HG03378 (cell line): ENCODE results near the gene RBM17.
A peak's percentile ranks its signal among the peaks of the same experiment; 100 is the strongest.
"Not testable (repeated sequence)": the region's sequence is repeated elsewhere in the genome, so short reads cannot be mapped to it uniquely, and the experiment has no call there.

ENCODE experiments used
- ATAC-seq: cut with Tn5 transposase; IDR thresholded peaks from one replicate; pipeline ENCODE4 v1.9.1; 2021; ENCODE audit warnings: mild to moderate bottlenecking, moderate library complexity; ENCODE audit not compliant: unreplicated experiment

RBM17 gene

GRCh38 chr10:6134099-6134823 lies 45.4 kb downstream of the RBM17 start:
- ATAC-seq = no peak

GRCh38 chr10:6135039-6135438 lies 46.2 kb downstream of the RBM17 start:
- no peak for ATAC-seq

GRCh38 chr10:6135589-6136168 lies 46.8 kb downstream of the RBM17 start:
- ATAC-seq = no peak

GRCh38 chr10:6136215-6137201 lies 47.7 kb downstream of the RBM17 start:
- peak; percentile 59 for ATAC-seq

GRCh38 chr10:6138456-6138855 lies 49.6 kb downstream of the RBM17 start:
- no peak for ATAC-seq

- no peak for ATAC-seq
Measured at GRCh38 chr10:6139470-6139869, 50.6 kb downstream of the RBM17 start.

- no peak for ATAC-seq
Measured at GRCh38 chr10:6140141-6140841, 51.5 kb downstream of the RBM17 start.

DNA sequence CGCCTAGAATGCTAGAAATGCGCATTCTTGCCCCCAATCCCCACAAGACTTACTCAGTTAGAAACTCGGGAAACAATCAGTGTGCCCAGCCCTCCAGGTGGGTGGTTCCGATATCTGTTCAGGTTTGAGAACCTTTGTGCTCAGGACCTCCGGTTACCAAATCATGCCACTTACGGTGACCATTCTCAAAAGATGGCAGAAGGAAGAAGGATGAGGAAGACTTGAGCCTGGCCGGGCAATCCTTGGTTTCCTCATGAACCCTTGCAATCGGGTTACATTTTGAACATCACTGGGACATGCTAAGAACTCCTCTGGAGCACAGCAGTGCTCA lies 52.1 kb downstream of the RBM17 start:
- peak; percentile 4 for ATAC-seq

DNA sequence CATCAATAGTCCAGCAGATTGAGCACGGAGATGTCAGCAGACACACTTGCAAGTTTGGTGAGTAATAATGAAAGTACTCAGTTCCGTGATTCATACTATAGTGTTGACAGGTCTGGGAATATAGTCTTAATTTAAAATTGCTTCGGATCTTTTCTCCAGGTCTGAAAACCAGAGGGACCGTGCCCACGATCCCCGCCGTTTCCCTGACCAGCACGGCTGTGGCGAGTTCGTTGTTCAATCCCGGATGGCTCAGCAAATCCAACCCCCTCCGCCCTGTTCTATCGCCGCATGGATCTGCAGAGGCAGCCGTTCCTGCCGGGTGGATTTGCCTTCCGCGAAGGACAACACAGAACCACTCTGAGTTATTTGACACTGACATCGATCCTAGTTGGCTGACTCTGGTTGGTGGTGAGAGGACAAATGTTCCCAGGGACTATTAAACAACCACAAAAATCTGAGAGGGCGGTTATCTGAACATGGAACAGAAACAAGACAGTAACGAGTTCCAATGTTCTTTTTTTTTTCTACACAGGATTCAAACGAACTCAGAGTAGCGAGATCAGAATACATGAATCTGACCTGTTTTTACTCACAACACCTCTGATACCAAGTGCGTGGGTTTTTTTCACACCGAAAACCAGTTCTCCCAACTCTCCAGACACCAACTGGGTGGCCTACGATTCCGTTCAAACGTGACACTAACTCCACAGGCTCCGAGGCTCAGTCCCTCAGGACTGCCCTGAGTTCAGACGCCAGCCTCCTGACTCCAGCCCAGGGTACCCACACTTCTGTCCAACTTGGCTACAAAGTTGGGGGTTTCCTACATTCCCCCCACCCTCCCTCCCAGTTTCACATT lies 52.7 kb downstream of the RBM17 start:
- ATAC-seq = peak; percentile 70

DNA sequence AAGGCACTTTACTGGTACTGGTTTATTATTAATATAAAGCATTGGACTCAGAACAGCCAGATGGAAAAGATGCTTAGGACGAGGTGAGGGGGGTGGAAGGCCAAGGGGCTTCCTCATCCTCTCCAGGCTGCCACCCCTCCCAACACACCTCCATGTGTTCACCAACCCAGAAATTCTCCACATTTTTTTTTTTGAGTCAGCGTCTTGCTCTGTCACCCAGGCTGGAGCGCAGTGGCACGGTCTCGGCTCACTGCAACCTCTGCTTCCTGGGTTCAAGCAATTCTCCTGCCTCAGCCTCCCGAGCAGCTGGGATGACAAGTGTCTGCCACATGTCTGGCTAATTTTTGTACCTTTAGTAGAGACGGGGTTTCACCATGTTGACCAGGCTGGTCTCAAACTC lies 53.4 kb downstream of the RBM17 start:
- not testable (repeated sequence) for ATAC-seq

DNA sequence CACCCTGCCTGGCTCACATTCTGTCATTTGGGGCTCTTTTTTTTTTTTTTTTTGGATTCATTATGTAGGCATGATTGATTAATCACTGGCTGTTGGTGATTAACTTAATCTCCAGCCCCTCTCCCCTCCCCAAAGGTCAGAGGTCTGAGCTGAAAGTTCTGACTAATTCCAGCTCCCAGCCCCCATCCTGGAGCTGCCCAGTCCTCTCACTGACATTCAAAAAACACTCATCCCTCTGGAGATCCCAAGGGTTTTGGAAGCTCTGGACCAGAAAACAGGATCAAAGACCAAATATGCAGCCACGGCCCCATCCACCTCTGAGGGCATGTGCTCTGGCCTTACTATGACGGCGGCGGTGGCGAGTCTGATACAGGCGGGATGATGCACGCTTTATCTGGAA lies 53.8 kb downstream of the RBM17 start:
- no peak for ATAC-seq

- ATAC-seq = no peak
Measured at GRCh38 chr10:6143181-6143580, 54.3 kb downstream of the RBM17 start.

DNA sequence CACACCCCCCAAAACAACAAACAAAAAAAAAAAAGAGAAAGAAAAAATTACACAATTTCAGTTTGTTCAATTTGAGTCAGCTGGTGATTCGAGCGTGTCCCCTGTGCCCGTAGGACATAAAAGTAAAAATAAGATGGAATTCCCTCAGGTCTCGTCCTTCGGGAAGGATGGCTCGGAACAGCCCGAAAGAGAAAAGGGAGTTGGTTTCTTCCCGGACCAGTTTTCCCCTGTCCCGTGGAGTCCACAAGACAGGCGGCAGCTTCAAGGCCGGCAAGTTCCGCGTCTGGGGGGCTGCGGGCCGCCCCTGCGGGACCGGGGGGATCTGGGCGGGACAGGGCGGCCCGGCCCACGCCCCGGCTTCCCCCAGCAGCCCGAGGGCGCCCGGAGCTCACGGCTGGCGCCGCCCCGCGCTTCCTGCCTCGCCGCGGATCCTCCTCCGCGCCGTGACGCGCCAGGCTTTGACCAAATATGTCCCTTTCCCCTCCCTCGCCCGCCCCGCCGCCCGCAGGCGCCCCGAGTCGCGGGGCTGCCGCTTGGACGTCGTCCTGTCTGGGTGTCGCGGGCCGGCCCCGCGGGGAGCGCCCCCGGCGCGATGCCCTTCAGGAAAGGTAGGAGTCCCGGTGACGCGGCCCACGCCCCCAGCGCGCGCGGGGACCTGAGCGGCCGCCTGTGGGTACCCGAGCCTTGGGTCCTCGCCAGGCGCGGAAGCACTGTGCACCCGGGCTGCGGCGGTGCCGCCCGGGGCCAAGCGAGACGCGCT lies 55.8 kb downstream of the RBM17 start:
- peak; percentile 47 for ATAC-seq

DNA sequence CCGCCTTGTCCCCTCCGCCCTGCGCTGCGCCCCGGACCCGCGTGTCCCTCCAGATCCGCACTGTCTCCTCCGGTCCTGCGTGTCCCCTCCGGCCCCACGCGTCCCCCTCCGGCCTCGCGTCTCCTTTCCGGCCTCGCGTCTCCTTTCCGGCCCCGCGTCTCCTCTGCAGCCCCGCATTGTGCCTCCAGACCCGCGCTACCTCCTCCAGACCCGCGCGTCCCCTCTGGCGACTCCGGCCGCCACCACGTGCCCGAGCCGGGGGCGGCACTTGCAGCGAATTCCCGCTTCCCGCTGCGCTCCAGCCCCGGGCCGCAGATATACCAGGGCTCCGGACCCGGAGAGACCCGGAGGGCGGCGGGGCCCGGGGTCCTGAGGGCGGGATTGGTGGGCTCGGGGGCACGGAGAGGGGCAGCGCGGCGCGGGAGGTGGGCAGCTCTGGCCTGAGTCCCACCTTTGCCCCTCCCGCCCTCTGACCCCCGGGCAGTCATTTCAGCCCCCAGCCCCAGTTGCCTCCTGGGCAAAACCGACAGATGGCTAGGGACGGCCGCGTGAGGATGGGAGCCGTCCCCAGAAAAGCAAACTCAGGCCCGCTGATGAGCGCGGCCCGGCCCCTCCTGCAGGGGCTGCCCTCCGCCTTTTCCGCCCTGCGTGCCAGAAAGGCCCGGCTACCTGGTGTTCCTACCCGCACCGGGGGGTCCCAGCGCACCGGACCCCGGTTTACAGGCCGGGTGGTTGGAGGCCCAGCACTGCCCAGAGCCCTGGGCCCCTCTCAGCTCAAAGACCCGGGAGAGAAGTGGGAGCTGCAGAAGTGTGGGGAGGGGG lies 56.5 kb downstream of the RBM17 start:
- ATAC-seq = no peak

GRCh38 chr10:6146013-6146785 lies 57.4 kb downstream of the RBM17 start:
- no peak for ATAC-seq

GRCh38 chr10:6146921-6147320 lies 58.1 kb downstream of the RBM17 start:
- ATAC-seq = no peak

GRCh38 chr10:6148251-6148701 lies 59.4 kb downstream of the RBM17 start:
- ATAC-seq = peak; percentile 37

- ATAC-seq = no peak
Measured at GRCh38 chr10:6148908-6149307, 60.1 kb downstream of the RBM17 start.
